NB4 (cell line): ENCODE data around the gene TIPARP.

Experiments used
- MYC ChIP-seq: IDR thresholded peaks from 2 replicates; pipeline ENCODE4 v1.6.1; 2011; ENCODE audit warnings: low read depth, low read length
- POLR2A ChIP-seq: IDR thresholded peaks from 2 replicates; pipeline ENCODE4 v1.6.1; 2011; ENCODE audit warnings: mild to moderate bottlenecking; ENCODE audit not compliant: insufficient read length; ENCODE audit errors: extremely low read depth
- TF ChIP-seq, protein P1 (sequence below): IDR thresholded peaks from one replicate; pipeline ENCODE4 v1.5.1; 2012; ENCODE audit warnings: low read depth, low read length
- TF ChIP-seq, protein P2 (sequence below): IDR thresholded peaks from 2 replicates; pipeline ENCODE4 v1.6.1; 2011; ENCODE audit warnings: low read depth, low read length

- TF ChIP-seq, protein P1, sequence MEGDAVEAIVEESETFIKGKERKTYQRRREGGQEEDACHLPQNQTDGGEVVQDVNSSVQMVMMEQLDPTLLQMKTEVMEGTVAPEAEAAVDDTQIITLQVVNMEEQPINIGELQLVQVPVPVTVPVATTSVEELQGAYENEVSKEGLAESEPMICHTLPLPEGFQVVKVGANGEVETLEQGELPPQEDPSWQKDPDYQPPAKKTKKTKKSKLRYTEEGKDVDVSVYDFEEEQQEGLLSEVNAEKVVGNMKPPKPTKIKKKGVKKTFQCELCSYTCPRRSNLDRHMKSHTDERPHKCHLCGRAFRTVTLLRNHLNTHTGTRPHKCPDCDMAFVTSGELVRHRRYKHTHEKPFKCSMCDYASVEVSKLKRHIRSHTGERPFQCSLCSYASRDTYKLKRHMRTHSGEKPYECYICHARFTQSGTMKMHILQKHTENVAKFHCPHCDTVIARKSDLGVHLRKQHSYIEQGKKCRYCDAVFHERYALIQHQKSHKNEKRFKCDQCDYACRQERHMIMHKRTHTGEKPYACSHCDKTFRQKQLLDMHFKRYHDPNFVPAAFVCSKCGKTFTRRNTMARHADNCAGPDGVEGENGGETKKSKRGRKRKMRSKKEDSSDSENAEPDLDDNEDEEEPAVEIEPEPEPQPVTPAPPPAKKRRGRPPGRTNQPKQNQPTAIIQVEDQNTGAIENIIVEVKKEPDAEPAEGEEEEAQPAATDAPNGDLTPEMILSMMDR, result no peak
- no peak for TF ChIP-seq POLR2A
- TF ChIP-seq, protein P2, sequence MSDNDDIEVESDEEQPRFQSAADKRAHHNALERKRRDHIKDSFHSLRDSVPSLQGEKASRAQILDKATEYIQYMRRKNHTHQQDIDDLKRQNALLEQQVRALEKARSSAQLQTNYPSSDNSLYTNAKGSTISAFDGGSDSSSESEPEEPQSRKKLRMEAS, result no peak
- no peak for TF ChIP-seq MYC
Measured at GRCh38 chr3:156681002-156681401, 6.6 kb downstream of the TIPARP start.
